ENCODE data around the gene SCGB1A1. TPM values are rescaled to one million over a fixed set of nuclear protein-coding genes. Genes with fewer than 3 reads are reported as not detected.

Gene SCGB1A1
- total RNA-seq, 1 donor, result not detected

DNA sequence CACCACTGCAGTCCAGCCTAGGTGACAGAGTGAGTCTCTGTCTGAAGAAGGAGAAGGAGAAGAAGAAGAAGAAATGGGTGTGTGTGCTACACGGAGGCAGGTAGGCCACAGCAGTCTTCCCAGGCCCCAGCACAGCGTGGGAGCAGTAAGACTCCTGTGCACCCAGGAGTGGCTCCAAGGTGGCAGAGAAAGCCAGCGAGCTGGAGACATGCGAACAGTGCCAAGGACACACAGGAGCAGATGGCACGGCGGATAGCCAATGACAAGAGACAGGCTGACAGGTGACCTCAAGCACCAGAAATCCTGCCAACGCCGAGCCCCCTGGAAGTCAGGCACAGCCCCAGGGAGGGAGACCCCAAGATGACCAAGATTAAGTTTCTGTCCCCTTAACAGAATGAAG is 9.0 kb upstream of the SCGB1A1 start:
- Histone ChIP-seq H3K27me3 (ENCODE audit: insufficient read depth, low read length) (no peaks in the 10 kb centered on the region), H3K9me3 (ENCODE audit: low read depth, low read length) (no peaks in the 10 kb centered on the region)

DNA sequence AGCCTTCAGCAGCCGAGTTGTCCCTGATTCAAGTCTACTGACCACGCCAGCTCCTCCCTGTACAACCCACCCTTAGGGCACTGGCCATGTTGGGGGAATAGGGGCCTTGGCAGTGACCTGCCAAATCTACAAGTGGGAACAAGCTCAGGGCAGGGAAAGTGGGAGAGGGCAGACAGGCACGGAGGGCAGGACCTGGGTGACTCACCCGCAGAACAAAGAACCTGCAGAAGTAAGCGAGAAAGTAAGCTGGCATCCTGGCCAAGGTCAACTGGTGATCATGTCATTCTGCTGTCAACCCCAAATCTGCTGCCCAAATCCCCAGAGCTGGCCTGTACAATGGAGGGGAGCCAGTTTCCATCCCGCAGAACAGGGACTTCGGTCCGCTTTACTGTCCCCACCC is 7.9 kb upstream of the SCGB1A1 start:
- no peaks in the 10 kb centered on the region for H3K4me1 ChIP-seq (ENCODE audit: insufficient read depth, low read length)
- TF ChIP-seq, protein P1, sequence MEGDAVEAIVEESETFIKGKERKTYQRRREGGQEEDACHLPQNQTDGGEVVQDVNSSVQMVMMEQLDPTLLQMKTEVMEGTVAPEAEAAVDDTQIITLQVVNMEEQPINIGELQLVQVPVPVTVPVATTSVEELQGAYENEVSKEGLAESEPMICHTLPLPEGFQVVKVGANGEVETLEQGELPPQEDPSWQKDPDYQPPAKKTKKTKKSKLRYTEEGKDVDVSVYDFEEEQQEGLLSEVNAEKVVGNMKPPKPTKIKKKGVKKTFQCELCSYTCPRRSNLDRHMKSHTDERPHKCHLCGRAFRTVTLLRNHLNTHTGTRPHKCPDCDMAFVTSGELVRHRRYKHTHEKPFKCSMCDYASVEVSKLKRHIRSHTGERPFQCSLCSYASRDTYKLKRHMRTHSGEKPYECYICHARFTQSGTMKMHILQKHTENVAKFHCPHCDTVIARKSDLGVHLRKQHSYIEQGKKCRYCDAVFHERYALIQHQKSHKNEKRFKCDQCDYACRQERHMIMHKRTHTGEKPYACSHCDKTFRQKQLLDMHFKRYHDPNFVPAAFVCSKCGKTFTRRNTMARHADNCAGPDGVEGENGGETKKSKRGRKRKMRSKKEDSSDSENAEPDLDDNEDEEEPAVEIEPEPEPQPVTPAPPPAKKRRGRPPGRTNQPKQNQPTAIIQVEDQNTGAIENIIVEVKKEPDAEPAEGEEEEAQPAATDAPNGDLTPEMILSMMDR (IDR thresholded peaks at IDR 0.05; ENCODE audit: extremely low read depth, low read depth, low read length), result no peak
- no peak overlapping the region for H2AFZ ChIP-seq (ENCODE audit: low read length)
- DNase-seq (ENCODE audit: insufficient read length, low spot score, missing footprints), result peak; percentile 25
- no peaks in the 10 kb centered on the region for H3K79me2 ChIP-seq (ENCODE audit: insufficient read depth, low read length)
- no peak overlapping the region for H3K27ac ChIP-seq (ENCODE audit: low read depth, low read length)
- no peaks in the 10 kb centered on the region for H3K36me3 ChIP-seq (ENCODE audit: insufficient read depth, low read length)
- H3K4me2 ChIP-seq (ENCODE audit: insufficient read depth, low read length), result no peak overlapping the region
- no peaks in the 10 kb centered on the region for H4K20me1 ChIP-seq (ENCODE audit: insufficient read depth, low read length)
- H3K4me3 ChIP-seq (ENCODE audit: insufficient read depth, low read length), result no peak overlapping the region
- no peaks in the 10 kb centered on the region for H3K27me3 ChIP-seq (ENCODE audit: insufficient read depth, low read length)
- no peaks in the 10 kb centered on the region for H3K9me3 ChIP-seq (ENCODE audit: low read depth, low read length)

More for the DNA sequence above, 9.0 kb upstream of the SCGB1A1 start:
- no peak overlapping the region for H3K4me3 ChIP-seq (ENCODE audit: insufficient read depth, low read length)
- no peaks in the 10 kb centered on the region for H4K20me1 ChIP-seq (ENCODE audit: insufficient read depth, low read length)
- no peaks in the 10 kb centered on the region for H3K4me1 ChIP-seq (ENCODE audit: insufficient read depth, low read length)
- H3K36me3 ChIP-seq (ENCODE audit: insufficient read depth, low read length), result no peaks in the 10 kb centered on the region
- TF ChIP-seq, protein P1 (IDR thresholded peaks at IDR 0.05; ENCODE audit: extremely low read depth, low read depth, low read length), result no peak
- H3K27ac ChIP-seq (ENCODE audit: low read depth, low read length), result no peak overlapping the region
- H3K79me2 ChIP-seq (ENCODE audit: insufficient read depth, low read length), result no peaks in the 10 kb centered on the region
- DNase-seq (ENCODE audit: insufficient read length, low spot score, missing footprints), result no peak
- H3K4me2 ChIP-seq (ENCODE audit: insufficient read depth, low read length), result no peak overlapping the region
- H2AFZ ChIP-seq (ENCODE audit: low read length), result no peak overlapping the region

DNA sequence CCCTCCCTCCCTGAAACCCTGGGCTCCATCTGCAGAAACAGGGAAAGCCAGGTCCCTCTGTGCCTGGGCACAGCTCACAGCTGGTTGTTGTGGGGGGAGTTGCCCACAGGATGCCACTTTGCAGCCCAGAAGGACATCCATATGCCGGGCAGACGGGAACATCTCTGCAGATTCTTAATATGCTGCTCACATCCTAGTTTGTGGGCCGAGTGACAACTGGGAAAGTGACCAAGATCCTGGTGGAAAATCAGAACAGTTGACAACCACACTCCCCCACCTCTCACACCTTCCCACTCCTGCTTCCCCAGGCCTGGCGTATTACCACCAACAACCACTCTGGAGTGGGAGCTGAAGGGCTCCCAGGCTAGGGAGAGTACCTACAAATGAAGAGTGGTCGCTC is 7.3 kb upstream of the SCGB1A1 start:
- no peak overlapping the region for H3K4me2 ChIP-seq (ENCODE audit: insufficient read depth, low read length)
- no peaks in the 10 kb centered on the region for H4K20me1 ChIP-seq (ENCODE audit: insufficient read depth, low read length)
- H3K4me1 ChIP-seq (ENCODE audit: insufficient read depth, low read length), result no peaks in the 10 kb centered on the region
- no peaks in the 10 kb centered on the region for H3K36me3 ChIP-seq (ENCODE audit: insufficient read depth, low read length)
- H3K79me2 ChIP-seq (ENCODE audit: insufficient read depth, low read length), result no peaks in the 10 kb centered on the region
- DNase-seq (ENCODE audit: insufficient read length, low spot score, missing footprints), result peak; percentile 35
- no peak overlapping the region for H3K4me3 ChIP-seq (ENCODE audit: insufficient read depth, low read length)
- no peaks in the 10 kb centered on the region for H3K27me3 ChIP-seq (ENCODE audit: insufficient read depth, low read length)
- no peaks in the 10 kb centered on the region for H3K9me3 ChIP-seq (ENCODE audit: low read depth, low read length)
- H3K27ac ChIP-seq (ENCODE audit: low read depth, low read length), result no peak overlapping the region
- TF ChIP-seq, protein P1 (IDR thresholded peaks at IDR 0.05; ENCODE audit: extremely low read depth, low read depth, low read length), result no peak
- H2AFZ ChIP-seq (ENCODE audit: low read length), result no peak overlapping the region

DNA sequence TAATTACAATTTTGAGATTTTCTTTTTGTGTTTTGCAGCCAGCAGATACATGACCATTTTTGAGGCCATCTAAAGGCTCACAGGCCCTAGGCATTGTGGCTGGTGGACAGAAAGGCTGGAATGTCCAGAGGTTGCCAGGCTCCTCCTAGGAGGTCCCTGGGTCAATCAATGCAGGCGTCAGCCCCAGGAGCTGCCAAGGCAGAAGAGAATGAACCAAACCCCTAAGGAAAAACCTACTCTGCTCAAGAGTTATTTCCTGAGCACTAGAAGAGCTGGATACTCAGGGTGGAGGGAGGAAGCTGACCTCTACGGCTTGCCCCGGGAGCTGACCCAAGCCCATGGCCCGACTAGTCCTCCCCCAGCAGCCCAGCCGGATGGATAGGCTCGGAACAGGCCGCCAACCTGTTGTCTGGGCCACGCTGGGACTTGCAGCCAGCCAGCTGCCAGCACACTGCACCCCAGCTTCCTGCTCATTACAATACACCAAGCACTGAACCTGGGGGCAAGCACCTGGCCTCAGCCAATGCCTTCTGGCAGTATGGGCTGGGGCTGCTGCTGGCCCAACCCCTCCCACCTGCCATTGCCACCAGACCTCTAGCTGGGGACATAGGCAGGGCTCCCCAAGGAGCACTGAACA is 5.7 kb upstream of the SCGB1A1 start:
- no peaks in the 10 kb centered on the region for H3K9me3 ChIP-seq (ENCODE audit: low read depth, low read length)
- no peak overlapping the region for H3K27ac ChIP-seq (ENCODE audit: low read depth, low read length)
- no peak overlapping the region for H3K4me3 ChIP-seq (ENCODE audit: insufficient read depth, low read length)
- no peaks in the 10 kb centered on the region for H3K4me1 ChIP-seq (ENCODE audit: insufficient read depth, low read length)
- TF ChIP-seq, protein P1 (IDR thresholded peaks at IDR 0.05; ENCODE audit: extremely low read depth, low read depth, low read length), result no peak
- H3K4me2 ChIP-seq (ENCODE audit: insufficient read depth, low read length), result no peak overlapping the region
- H3K79me2 ChIP-seq (ENCODE audit: insufficient read depth, low read length), result no peaks in the 10 kb centered on the region
- no peak overlapping the region for H2AFZ ChIP-seq (ENCODE audit: low read length)
- no peaks in the 10 kb centered on the region for H4K20me1 ChIP-seq (ENCODE audit: insufficient read depth, low read length)
- no peaks in the 10 kb centered on the region for H3K36me3 ChIP-seq (ENCODE audit: insufficient read depth, low read length)
- no peaks in the 10 kb centered on the region for H3K27me3 ChIP-seq (ENCODE audit: insufficient read depth, low read length)
- peak; percentile 62 for DNase-seq (ENCODE audit: insufficient read length, low spot score, missing footprints)

All from osteoblast (primary cell).